CD4-positive, alpha-beta T cell (primary cell): ENCODE results near the gene KCTD16. TPM values are rescaled to one million over a fixed set of nuclear protein-coding genes. Genes with fewer than 3 reads are reported as not detected.

ENCODE experiments used
- ATAC-seq: fragments of 200-7000 bp; cut with Tn5 transposase; one replicate; pipeline ENCODE4 v1.10.0; 2022; ENCODE audit warnings: mild to moderate bottlenecking; ENCODE audit not compliant: poor library complexity
- CTCF ChIA-PET: fragments of 350-600 bp; sonication (Branson Sonifier 250); formaldehyde crosslinking; loops from one replicate; lab custom pipeline; 2021; ENCODE audit warnings: antibody characterized with exemption, inconsistent platforms; lab: Charles Lee
- POLR2A ChIA-PET: fragments of 350-600 bp; sonication (Branson Sonifier 250); formaldehyde crosslinking; loops from one replicate; lab custom pipeline; 2021; ENCODE audit warnings: antibody characterized with exemption, inconsistent platforms; lab: Charles Lee
- DNase-seq, 14 experiments: peaks; one replicate each; pipeline ENCODE4 v3.0.0-alpha.2; 2013 to 2020; ENCODE audit warnings: mixed read lengths in 2 of 14
- H3K27ac ChIP-seq, 2 donors: one replicate each; pipeline versions ENCODE4 v1.5.1 to v1.7.0; 2013; ENCODE audit warnings: low read length in 2 of 2, low read depth in 1 of 2, mild to moderate bottlenecking in 1 of 2
- H3K27me3 ChIP-seq, 2 experiments: 1 replicate in 1 of 2; 2 replicates in 1 of 2; pipeline versions ENCODE4 v1.6.1 to v1.7.0; 2013; ENCODE audit warnings: low read length in 2 of 2, control low read depth in 1 of 2, mild to moderate bottlenecking in 1 of 2, moderate library complexity in 1 of 2; ENCODE audit not compliant: insufficient read depth in 2 of 2, control insufficient read depth in 1 of 2
- H3K36me3 ChIP-seq: one replicate; pipeline ENCODE4 v1.6.1; 2013; ENCODE audit warnings: low read length, control low read depth; ENCODE audit not compliant: insufficient read depth
- H3K4me1 ChIP-seq: one replicate; pipeline ENCODE4 v1.6.1; 2013; ENCODE audit warnings: low read length, control low read depth; ENCODE audit not compliant: insufficient read depth
- H3K4me3 ChIP-seq: one replicate; pipeline ENCODE4 v1.5.1; 2013; ENCODE audit warnings: mild to moderate bottlenecking, low read length, moderate library complexity
- H3K9me3 ChIP-seq, 2 experiments: 1 replicate in 1 of 2; 2 replicates in 1 of 2; pipeline versions ENCODE4 v1.6.1 to v1.7.0; 2013; ENCODE audit warnings: low read length in 2 of 2, mild to moderate bottlenecking in 2 of 2, control low read depth in 1 of 2, moderate library complexity in 1 of 2; ENCODE audit not compliant: control insufficient read depth in 1 of 2, insufficient read depth in 1 of 2
- H3K27ac Mint-ChIP-seq: one replicate; pipeline ENCODE4 v1.8.0; 2020; ENCODE audit warnings: mixed read lengths
- H3K27me3 Mint-ChIP-seq: one replicate; pipeline ENCODE4 v1.8.0; 2021; ENCODE audit warnings: mixed read lengths
- H3K36me3 Mint-ChIP-seq: one replicate; pipeline ENCODE4 v1.8.0; 2021; ENCODE audit warnings: low read depth, mixed read lengths
- H3K4me1 Mint-ChIP-seq: one replicate; pipeline ENCODE4 v1.8.0; 2021; ENCODE audit warnings: low read depth, mixed read lengths
- H3K4me3 Mint-ChIP-seq: one replicate; pipeline ENCODE4 v1.8.0; 2020; ENCODE audit warnings: mild to moderate bottlenecking, mixed read lengths
- H3K9me3 Mint-ChIP-seq: one replicate; pipeline ENCODE4 v1.8.0; 2020; ENCODE audit warnings: mixed read lengths
- CTCF ChIP-seq: fragments of 200-600 bp; IDR thresholded peaks from one replicate; pipeline ENCODE4 v1.8.0; 2022; ENCODE audit warnings: antibody characterized with exemption, mild to moderate bottlenecking
- intact Hi-C, 2 experiments: fragments of 100-400 bp; cut with DNase I in 1 of 2; cut with micrococcal nuclease in 1 of 2; formaldehyde crosslinking; loops; one replicate each; pipeline versions ENCODE4 v1.15.1 to v1.9.0; 2023 to 2025; cut with DNase I, micrococcal nuclease
- total RNA-seq, 174 experiments: library from RNA in 2 of 174; stranded (reverse) in 2 of 174; gene quantifications; one replicate each; pipeline ENCODE4 v1.2.3 and lab custom pipeline; 2021 to 2026

The KCTD16 gene
- total RNA-seq, 2 experiments from 2014 or later, result not detected

GRCh38 chr5:144462577-144462976 is 291.9 kb downstream of the KCTD16 start:
- no peak overlapping the region for H3K4me3 Mint-ChIP-seq
- Histone ChIP-seq H3K36me3 (no peaks in the 10 kb centered on the region), H3K27ac (no peak overlapping the region), H3K4me3 (no peak overlapping the region), H3K4me1 (no peaks in the 10 kb centered on the region), H3K9me3 (no peaks in the 10 kb centered on the region), H3K27me3 (no peaks in the 10 kb centered on the region)
- no peaks in the 10 kb centered on the region for H3K36me3 Mint-ChIP-seq
- DNase-seq, result no peak
- H3K27me3 Mint-ChIP-seq, result no peaks in the 10 kb centered on the region
- CTCF ChIA-PET, result no interaction called here
- intact Hi-C loops, result no loop called here
- POLR2A ChIA-PET, result no interaction called here
- ATAC-seq, result no peak
- peaks cover 4% of the 10 kb centered on the region for H3K9me3 Mint-ChIP-seq
- TF ChIP-seq CTCF, result no peak
- H3K4me1 Mint-ChIP-seq, result no peaks in the 10 kb centered on the region
- no peak overlapping the region for H3K27ac Mint-ChIP-seq

GRCh38 chr5:144463481-144464223 is 293.0 kb downstream of the KCTD16 start:
- Histone ChIP-seq H3K4me1 (no peaks in the 10 kb centered on the region), H3K36me3 (no peaks in the 10 kb centered on the region), H3K4me3 (no peak overlapping the region), H3K27me3 (no peaks in the 10 kb centered on the region), H3K27ac (no peak overlapping the region), H3K9me3 (no peaks in the 10 kb centered on the region)
- ChIA-PET CTCF (no interaction called here), POLR2A (no interaction called here)
- intact Hi-C loops, result no loop called here
- no peak overlapping the region for H3K27ac Mint-ChIP-seq
- no peak overlapping the region for H3K4me3 Mint-ChIP-seq
- H3K4me1 Mint-ChIP-seq, result no peaks in the 10 kb centered on the region
- ATAC-seq, result no peak
- peaks cover 4% of the 10 kb centered on the region for H3K9me3 Mint-ChIP-seq
- no peak for DNase-seq
- no peak for TF ChIP-seq CTCF
- no peaks in the 10 kb centered on the region for H3K27me3 Mint-ChIP-seq
- no peaks in the 10 kb centered on the region for H3K36me3 Mint-ChIP-seq

GRCh38 chr5:144464306-144464705 is 293.6 kb downstream of the KCTD16 start:
- Histone ChIP-seq H3K36me3 (no peaks in the 10 kb centered on the region), H3K9me3 (no peaks in the 10 kb centered on the region), H3K4me1 (no peaks in the 10 kb centered on the region), H3K4me3 (no peak overlapping the region), H3K27ac (no peak overlapping the region), H3K27me3 (no peaks in the 10 kb centered on the region)
- H3K4me1 Mint-ChIP-seq, result no peaks in the 10 kb centered on the region
- H3K9me3 Mint-ChIP-seq, result peaks cover 4% of the 10 kb centered on the region
- ChIA-PET POLR2A (no interaction called here), CTCF (no interaction called here)
- no peaks in the 10 kb centered on the region for H3K27me3 Mint-ChIP-seq
- H3K27ac Mint-ChIP-seq, result no peak overlapping the region
- no peak overlapping the region for H3K4me3 Mint-ChIP-seq
- DNase-seq, result no peak
- intact Hi-C loops, result no loop called here
- H3K36me3 Mint-ChIP-seq, result no peaks in the 10 kb centered on the region
- TF ChIP-seq CTCF, result no peak
- ATAC-seq, result no peak
